Vagina (tissue), 2 donors: ENCODE data around the gene HNMT.

Experiments
- POLR2A ChIP-seq, 2 donors: fragments of 450-650 bp; IDR thresholded peaks; one replicate each; pipeline ENCODE4 v1.6.1; 2017; ENCODE audit warnings: antibody characterized with exemption in 2 of 2, mild to moderate bottlenecking in 2 of 2, moderate library complexity in 2 of 2
- POLR2AphosphoS5 ChIP-seq, 2 donors: sonication (generic); formaldehyde crosslinking; IDR thresholded peaks; one replicate each; pipeline ENCODE4 v1.9.0; 2017; ENCODE audit warnings: antibody characterized with exemption in 2 of 2, mild to moderate bottlenecking in 2 of 2, low read depth in 1 of 2; ENCODE audit not compliant: insufficient read depth in 1 of 2
- TF ChIP-seq, protein P1 (sequence below), 3 experiments: fragments of 450-650 bp in 2 of 3; fragments of 200-600 bp in 1 of 3; sonication (generic) in 1 of 3; IDR thresholded peaks; one replicate each; pipeline ENCODE4 v1.5.1; 2017 to 2019; ENCODE audit warnings: antibody characterized with exemption in 3 of 3, mild to moderate bottlenecking in 2 of 3, moderate library complexity in 2 of 3

DNA sequence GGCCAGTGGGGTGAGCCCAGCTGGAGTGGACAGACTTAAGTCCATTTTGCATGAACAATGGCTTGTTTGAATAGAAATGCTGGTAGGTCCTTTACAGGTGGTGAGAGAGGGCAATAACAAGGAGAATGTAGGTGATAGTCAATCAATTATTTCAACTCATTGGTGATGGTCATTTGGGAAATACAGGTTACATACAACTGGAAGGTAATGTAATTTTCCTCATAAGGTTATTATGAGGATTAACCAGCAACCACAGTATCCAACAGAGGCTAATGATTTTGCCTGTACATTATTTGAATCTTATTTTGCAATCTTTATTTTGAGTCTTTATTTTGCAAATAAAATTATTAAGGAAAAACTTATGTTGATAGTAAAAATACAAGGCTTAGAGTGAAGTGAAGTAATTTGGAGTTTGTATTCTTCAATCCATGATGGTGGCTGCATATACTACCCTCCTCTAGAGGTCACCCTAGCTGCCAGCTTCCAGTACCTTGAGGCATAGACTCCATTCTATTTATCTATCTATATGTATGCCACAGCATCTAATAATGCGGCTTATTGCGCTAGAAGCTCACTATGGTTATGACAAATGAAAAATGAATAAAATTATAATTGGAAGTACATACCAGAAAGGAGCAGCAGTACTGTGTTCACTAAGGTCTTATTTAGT, 20.5 kb upstream of the HNMT start:
- TF ChIP-seq, protein P1, sequence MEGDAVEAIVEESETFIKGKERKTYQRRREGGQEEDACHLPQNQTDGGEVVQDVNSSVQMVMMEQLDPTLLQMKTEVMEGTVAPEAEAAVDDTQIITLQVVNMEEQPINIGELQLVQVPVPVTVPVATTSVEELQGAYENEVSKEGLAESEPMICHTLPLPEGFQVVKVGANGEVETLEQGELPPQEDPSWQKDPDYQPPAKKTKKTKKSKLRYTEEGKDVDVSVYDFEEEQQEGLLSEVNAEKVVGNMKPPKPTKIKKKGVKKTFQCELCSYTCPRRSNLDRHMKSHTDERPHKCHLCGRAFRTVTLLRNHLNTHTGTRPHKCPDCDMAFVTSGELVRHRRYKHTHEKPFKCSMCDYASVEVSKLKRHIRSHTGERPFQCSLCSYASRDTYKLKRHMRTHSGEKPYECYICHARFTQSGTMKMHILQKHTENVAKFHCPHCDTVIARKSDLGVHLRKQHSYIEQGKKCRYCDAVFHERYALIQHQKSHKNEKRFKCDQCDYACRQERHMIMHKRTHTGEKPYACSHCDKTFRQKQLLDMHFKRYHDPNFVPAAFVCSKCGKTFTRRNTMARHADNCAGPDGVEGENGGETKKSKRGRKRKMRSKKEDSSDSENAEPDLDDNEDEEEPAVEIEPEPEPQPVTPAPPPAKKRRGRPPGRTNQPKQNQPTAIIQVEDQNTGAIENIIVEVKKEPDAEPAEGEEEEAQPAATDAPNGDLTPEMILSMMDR (IDR thresholded peaks at IDR 0.05), result no peak
- no peak for TF ChIP-seq POLR2A (IDR thresholded peaks at IDR 0.05)
- TF ChIP-seq POLR2AphosphoS5 (IDR thresholded peaks at IDR 0.05; ENCODE audit: insufficient read depth in 1 of 2, low read depth in 1 of 2), result no peak
